ENCODE measurements around the gene NFIC.

GRCh38 chr19:3474010-3474409 is 107.6 kb downstream of the NFIC start:
- TF ChIP-seq CTCF (IDR thresholded peaks at IDR 0.05; ENCODE audit: poor library complexity): no peak
- TF ChIP-seq EZH2 (IDR thresholded peaks at IDR 0.05; ENCODE audit: borderline replicate concordance): no peak
- no peak for TF ChIP-seq EZH2phosphoT487 (IDR thresholded peaks at IDR 0.05; ENCODE audit: low read depth, severe bottlenecking, unreplicated experiment)
